CD4-positive, alpha-beta T cell treated with Interleukin-10 for 1 hour (primary cell): ENCODE results near the gene GALNT17.
"Not testable (repeated sequence)": the region's sequence is repeated elsewhere in the genome, so short reads cannot be mapped to it uniquely, and the experiment has no call there.

Experiments used
- DNase-seq: peaks from one replicate; pipeline ENCODE4 v3.0.0-alpha.2; 2020

Gene GALNT17

DNA sequence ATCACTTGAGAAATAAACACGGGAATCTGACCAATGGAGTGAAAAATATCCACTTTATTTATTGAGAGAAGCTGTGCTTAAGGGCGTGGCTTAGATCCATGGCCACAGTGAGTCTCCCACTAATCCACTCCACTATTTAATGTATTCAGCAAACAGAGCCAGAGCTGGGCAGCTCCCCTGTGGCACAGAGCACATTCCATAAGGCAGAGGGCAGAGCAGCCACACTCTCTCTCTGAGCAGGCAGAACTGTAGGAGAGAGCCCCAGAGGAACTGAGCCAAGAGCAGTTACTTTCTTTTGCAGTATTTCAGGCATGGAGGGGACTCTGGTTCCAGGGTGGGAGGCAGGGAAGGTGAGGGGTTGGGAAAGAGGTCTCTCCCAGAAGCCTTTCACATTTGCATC, 106.0 kb downstream of the GALNT17 start:
- DNase-seq = no peak

DNA sequence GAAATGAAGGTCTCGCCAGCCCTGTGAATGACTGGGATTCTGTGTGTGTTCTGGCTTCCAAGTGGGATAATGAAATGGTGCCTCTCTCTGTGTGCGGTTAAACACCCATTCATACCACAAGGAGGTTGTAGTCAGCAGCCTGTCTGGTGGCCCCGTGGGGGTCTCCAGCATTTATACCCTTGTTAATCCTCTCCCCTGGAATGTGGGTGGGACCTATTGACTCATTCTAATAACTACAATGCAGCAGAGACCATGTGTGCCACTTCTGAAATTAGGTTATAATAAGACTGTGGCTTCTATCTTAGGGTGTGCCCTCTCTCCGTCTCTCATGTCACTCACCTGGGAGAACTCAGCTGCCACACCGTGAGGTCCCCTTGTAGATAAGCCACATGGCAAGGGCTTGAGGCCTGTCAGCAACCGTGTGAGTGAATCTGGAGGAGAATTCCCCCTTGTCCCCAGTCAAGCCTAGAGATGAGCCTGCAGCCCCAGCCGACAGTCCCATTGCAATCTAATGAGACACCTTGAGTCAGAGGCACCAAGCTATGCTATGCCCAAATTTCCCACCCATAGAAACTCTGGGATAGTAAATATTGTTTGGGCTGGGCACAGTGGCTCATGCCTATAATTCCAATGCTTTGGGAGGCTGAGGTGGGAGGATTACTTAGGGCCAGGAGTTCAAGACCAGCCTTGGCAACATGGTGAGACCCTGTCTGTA, 106.8 kb downstream of the GALNT17 start:
- no peak for DNase-seq

DNA sequence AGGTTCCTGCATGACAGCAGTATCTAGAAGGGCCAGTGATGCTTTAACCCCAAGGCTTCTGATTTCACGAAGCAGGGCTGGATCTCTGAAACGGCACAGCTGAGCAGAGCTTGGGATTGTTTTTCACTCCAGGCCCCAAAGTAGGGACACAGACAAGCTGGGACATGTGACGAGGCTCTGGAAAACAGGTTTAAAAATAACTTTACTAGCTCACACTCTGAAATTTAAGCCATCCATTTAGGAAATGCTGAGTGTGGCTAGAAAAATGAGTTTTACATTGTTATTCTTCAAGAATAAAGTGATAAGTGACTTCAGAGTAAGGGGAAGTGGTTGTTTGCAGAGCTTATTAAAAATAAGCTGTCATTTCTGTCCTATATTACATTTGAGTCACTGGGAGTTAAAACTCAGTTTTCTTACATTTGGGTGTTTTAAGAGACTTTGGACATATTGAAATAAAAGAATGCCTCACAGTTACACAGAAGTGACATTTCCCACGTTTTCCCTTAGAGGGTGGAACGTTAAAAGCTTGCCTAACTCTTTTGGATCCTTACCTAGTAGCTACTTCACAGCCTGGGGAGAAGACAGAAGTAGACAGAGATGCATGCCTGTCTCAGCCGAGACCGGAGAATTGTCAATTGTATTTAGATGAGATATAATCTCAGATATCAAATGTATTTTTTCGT, 107.8 kb downstream of the GALNT17 start:
- no peak for DNase-seq

DNA sequence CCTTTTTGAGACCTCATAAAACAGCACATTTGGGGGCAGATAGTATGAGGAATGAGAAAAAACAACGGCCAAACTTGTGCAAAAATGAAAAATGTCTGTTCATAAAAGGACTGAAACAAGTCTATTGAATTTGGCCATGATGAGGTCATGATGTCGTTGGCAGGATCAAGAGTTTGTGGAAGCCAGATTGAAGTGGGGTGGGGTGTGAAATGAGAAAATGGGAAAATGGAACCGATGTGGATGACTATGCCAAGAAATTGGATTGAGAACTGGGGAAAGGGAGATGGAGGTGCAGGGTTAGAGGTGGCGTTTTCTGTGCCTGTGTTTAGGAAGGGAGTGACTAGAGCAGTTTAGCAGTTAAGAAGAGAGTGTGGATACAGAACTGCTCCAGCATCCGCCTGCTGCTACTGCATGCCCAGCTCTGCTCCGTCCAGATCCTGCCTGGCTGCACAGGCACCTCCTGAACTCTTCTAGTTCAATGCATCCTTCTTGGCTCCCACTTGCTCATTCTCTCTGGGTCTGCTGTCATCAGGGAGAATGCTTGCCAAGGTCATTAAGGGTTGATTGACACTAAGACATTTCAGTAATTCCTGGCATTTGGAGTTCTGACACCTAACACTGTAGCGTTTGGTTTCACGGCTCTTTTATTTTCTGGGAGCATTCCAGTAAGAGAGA, 111.9 kb downstream of the GALNT17 start:
- no peak for DNase-seq

- no peak for DNase-seq
Measured at GRCh38 chr7:71245038-71245437, 113.1 kb downstream of the GALNT17 start.

DNA sequence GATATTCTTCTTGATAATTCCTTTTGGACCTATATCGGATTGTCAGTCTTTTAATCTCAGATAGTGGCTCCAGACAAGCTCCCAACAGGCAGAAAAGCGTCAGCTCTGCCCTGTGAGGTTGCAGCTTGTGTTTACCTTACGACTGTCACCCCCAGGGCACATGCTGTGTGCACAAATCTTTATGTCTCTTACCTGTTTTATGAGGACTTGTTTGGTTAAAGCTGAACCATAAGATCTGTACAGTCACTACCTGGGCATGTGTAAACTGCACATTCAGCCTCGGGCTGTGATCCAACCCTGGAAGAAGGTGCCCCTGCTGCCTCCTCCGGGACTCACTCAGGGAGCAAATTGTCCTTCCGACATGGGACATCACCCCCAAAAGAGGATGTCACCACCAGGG, 119.8 kb downstream of the GALNT17 start:
- DNase-seq = no peak

DNA sequence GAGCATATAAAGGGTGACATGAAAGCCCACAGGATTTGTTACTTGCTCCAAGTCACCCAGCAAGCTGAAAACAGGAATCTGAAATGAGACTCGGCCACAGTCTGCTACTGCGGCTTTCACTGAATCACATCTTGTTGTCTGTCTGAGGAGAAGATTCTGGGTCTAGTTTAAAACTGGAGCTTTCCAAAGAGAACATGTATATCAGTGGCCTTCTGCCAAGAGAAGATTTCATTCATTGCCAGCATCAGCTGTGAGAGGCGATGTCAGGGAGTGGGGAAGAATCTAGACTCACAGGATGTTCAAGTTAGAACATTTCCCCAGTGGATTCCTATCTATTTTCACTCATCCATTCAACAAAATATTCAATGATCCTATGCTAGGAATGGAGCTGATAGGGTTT, 122.8 kb downstream of the GALNT17 start:
- no peak for DNase-seq

DNA sequence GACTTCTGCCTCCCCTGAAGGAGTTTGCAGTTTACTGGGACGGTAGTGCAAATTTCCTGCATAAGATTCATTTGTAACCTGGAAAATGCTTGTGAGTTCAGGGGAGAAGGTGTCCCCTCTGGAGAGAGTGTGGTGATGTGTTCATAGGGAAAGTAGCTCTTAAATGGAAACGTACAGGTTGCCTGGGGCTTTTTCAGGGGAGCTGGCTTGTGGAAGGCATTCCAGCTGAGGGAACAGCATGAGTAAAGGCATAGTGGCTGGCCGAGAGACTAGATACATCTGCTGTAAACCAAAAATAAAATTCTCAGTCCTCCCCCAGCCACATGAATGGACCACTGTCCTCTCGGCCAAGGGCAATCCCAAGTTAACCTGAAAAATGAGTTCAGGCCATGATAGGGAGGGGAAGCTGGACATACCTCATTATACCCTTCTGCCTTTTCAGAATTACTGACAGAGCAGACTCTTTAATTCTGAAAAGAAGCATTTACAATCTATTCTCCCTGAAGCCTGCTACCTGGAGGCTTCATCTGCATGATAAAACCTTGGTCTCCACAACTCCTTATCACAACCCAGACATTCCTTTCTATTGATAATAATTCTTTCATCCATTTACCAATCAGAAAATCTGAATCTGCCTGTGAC, 123.7 kb downstream of the GALNT17 start:
- DNase-seq = no peak

DNA sequence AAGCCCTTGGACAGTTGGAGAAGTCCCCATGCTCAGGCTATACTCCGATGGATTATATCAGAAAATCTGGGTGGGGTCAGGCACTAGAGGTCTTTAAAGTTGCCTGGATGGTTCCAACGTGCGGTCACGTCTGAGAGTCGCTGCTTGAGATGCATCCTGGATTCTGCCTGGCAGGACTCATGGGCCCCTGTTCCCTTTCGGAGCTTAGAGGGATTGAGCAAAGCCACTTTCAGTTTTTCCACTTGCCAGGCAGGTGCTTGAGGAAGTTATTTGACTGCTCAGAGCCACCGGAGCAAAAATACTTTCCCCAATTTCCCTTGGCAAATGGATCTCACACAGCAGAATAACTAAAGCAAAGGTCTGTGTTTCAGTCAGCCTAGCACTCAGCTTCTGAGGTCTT, 129.1 kb downstream of the GALNT17 start:
- DNase-seq = no peak

DNA sequence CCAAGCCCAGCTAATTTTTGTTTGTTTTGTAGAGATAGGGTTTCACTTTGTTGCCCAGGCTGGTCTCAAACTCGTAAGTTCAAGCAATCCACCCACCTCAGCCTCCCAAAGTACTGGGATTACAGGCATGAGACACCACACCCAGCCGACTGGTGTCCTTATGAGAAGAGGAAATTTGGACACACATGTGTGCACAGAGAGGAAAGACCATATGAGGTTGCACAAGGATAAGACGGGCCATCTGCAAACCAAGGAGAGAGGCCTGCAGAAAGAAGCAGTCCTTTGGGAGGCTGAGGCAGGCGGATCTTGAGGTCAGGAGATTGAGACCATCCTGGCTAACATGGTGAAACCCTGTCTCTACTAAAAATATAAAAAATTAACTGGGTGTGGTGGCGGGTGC, 130.9 kb downstream of the GALNT17 start:
- not testable (repeated sequence) for DNase-seq

DNA sequence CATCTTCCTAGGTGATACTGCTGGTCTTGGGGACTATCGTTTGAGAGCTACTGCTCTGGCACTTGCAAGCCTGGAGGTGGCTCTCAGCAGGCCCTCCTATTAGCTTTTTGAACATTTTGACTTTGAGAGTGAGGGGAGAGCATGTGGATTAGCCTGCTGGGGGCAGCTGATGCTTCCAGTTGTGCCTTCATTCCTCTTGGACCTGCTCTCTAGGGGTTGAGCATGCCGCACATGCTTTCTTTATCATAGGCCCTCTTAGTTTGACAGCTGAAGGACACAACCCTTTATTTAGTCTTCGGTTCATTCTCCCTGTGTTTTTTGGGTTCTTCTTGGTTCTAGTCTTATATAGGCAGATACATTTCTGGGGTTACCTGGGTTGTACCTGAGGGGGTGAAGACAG, 132.1 kb downstream of the GALNT17 start:
- no peak for DNase-seq

GRCh38 chr7:71266912-71267311, 135.0 kb downstream of the GALNT17 start:
- DNase-seq = no peak

GRCh38 chr7:71267734-71268469, 136.0 kb downstream of the GALNT17 start:
- no peak for DNase-seq

GRCh38 chr7:71270558-71270957, 138.6 kb downstream of the GALNT17 start:
- no peak for DNase-seq

- DNase-seq = no peak
Measured at GRCh38 chr7:71271203-71271602, 139.3 kb downstream of the GALNT17 start.

- DNase-seq = no peak
Measured at GRCh38 chr7:71272509-71273490, 140.9 kb downstream of the GALNT17 start.

GRCh38 chr7:71278257-71278656, 146.3 kb downstream of the GALNT17 start:
- no peak for DNase-seq

DNA sequence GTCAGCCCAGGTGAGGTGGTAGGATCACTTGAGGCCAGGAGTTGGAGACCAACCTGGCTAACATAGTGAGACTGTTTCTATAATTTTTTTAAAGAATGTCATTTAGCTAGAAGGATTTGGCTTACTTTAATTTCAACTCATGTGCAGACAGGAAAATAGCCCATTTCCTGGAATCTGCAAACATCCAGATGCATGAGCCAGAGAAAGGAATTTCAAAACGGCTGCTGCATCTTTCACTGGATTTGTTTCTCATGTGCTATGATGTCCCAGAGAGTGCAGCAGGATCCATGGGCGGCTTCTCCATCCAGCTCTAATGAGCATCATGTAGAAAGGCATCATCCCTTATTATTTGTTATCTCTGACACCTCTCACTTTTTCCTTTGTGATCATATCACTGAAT, 149.3 kb downstream of the GALNT17 start:
- DNase-seq = no peak

DNA sequence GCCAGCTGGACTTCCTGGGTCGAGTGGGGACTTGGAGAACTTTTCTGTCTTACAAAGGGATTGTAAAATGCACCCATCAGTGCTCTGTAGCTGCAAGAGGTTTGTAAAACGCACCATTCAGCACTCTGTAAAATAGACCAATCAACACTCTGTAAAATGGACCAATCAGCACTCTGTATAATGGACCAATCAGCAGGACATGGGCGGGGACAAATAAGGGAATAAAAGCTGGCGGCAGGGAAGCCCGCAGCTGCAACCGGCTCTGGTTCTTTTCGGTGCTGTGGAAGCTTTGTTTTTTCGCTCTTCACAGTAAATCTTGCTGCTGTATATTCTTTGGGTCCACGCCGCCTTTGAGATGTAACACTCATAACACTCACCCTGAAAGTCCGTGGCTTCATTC, 151.9 kb downstream of the GALNT17 start:
- DNase-seq = no peak

GRCh38 chr7:71285571-71286145, 153.7 kb downstream of the GALNT17 start:
- no peak for DNase-seq

DNA sequence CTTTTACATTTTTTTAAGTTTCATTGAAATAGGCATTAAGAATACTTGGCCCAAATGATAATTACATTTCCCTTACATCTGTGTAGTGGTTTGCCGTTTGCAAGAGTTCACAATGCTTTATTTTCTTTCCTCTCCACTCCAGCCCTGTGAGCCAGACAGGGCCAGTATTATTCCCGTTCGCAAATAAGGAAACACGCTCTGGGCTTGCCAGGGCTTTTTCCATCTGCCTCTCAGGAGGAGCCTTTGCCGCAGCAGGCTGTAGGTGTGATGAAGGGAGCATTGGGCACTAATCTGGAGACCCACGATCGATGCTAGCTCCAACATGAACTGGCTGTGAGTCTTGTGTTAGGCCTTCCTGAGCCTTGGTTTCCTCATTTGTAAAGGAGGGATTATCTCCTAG, 154.4 kb downstream of the GALNT17 start:
- DNase-seq = no peak
